Heart right ventricle (tissue), 16 donors: ENCODE results near the gene APC2. TPM values are rescaled to one million over a fixed set of nuclear protein-coding genes. Genes with fewer than 3 reads are reported as not detected.

ENCODE experiments used
- ATAC-seq, 8 donors: fragments of 200-7000 bp; cut with Tn5 transposase; one replicate each; pipeline ENCODE4 v1.9.1; 2020; ENCODE audit warnings: mild to moderate bottlenecking in 8 of 8, moderate library complexity in 8 of 8, moderate number of reproducible peaks in 1 of 8
- DNase-seq, 2 donors: peaks; one replicate each; pipeline ENCODE4 v3.0.0-alpha.2; 2020
- H3K27ac ChIP-seq, 10 donors: fragments of 200-600 bp; sonication (generic) in 2 of 10; one replicate each; pipeline versions ENCODE4 v1.5.0 to v1.8.0; 2020 to 2022; ENCODE audit warnings: mild to moderate bottlenecking in 3 of 10
- H3K27me3 ChIP-seq, 7 donors: fragments of 200-600 bp; one replicate each; pipeline ENCODE4 v1.8.0; 2021 to 2022; ENCODE audit warnings: mild to moderate bottlenecking in 2 of 7
- H3K36me3 ChIP-seq, 9 donors: fragments of 200-600 bp; sonication (generic) in 1 of 9; one replicate each; pipeline versions ENCODE4 v1.5.0 to v1.8.0; 2020 to 2022; ENCODE audit warnings: mild to moderate bottlenecking in 2 of 9
- H3K4me1 ChIP-seq, 9 donors: fragments of 200-600 bp; sonication (generic) in 1 of 9; one replicate each; pipeline versions ENCODE4 v1.5.0 to v1.8.0; 2020 to 2022; ENCODE audit warnings: mild to moderate bottlenecking in 4 of 9
- H3K4me3 ChIP-seq, 10 donors: fragments of 200-600 bp; sonication (generic) in 2 of 10; one replicate each; pipeline versions ENCODE4 v1.5.0 to v1.8.0; 2020 to 2022; ENCODE audit warnings: mild to moderate bottlenecking in 7 of 10, moderate library complexity in 2 of 10
- H3K9me3 ChIP-seq, 11 donors: fragments of 200-600 bp in 10 of 11; sonication (generic) in 2 of 11; one replicate each; pipeline versions ENCODE4 v1.5.0 to v1.8.0; 2013 to 2022; ENCODE audit warnings: mild to moderate bottlenecking in 2 of 11, control low read depth in 1 of 11, moderate library complexity in 1 of 11
- CTCF ChIP-seq, 9 donors: fragments of 200-600 bp; sonication (generic) in 2 of 9; IDR thresholded peaks; one replicate each; pipeline versions ENCODE4 v1.5.0 to v1.8.0; 2021 to 2022; ENCODE audit warnings: antibody characterized with exemption in 9 of 9, mild to moderate bottlenecking in 5 of 9, moderate library complexity in 1 of 9
- WGBS, 2 donors: extraction: QIAGEN DNeasy Blood & Tissue Kit; methylation state at CpG; one replicate each; pipeline ENCODE4 v1.1.7; 2013; ENCODE audit warnings: inconsistent platforms in 1 of 2; 5-methylcytosine and 5-hydroxymethylcytosine counted together
- intact Hi-C, 10 donors: fragments of 100-400 bp; cut with DNase I; formaldehyde crosslinking; loops; one replicate each; pipeline versions ENCODE4 v1.11.1 to v1.14.2; 2022
- polyA plus RNA-seq, 2 donors: library from polyadenylated mRNA; stranded (reverse); fragments of 200-250 nt; gene quantifications; one replicate each; pipeline ENCODE4 v1.2.3, GENCODE V29; 2013
- total RNA-seq, 10 donors: library from RNA; stranded (reverse); fragmentation: NEBNext Ultra II Directional in 3 of 10; extraction: Animal tissue kit (Norgen Biotek cat#: 25700) in 3 of 10; gene quantifications; one replicate each; pipeline versions ENCODE4 v1.2.1 to v1.2.4, GENCODE V29; 2021 to 2023
- donor health status: Arrhythmogenic right ventricular cardiomyopathy.
- donor health status: ischemic (EF 13 %, LVEDD 7.1; RV severe dilation, severe dysfunction).
- donor health status: healthy with polysubstance abuse.
- donor health status: DM: no; HTN: yes; CAD: no.
- donor health status: DM: no; HTN: no; CAD: no.
- donor health status: ischemic (EF 25% LVEDD 6.9; RV normal size, moderate dysfunction).
- donor health status: ischemic (EF 25% LVEDD 5.7; RV mildly dilated, moderate dysfunction).
- donor health status: healthy.
- donor health status: DM: yes; HTN: yes; CAD: no.
- donor health status: Ischemic cardiomyopathy.
- donor health status: ischemic (EF 35%, LVEDD 5.7; RV mildly dilated, moderate dysfunction).
- donor health status: nonischemic (EF 11% LVEDD 7.7; RV severe dilation, severe dysfunction).
- donor health status: DM: yes; HTN: yes; CAD: no.
- donor health status: PGD.
- donor health status: ischemic (EF 29% LVEDD 5.4; RV normal size, mild dysfunction).
- donor health status: nonischemic (EF 23%, LVEDD 6.1; RV moderate dilation, normal function).

The APC2 gene
- total and polyA plus RNA-seq, 12 donors: 0.02 to 0.23 (median 0.09) TPM; not detected in 1

GRCh38 chr19:1491114-1491848 lies 41.4 kb downstream of the APC2 start, which contains the start of gene REEP6:
REEP6 (plus strand) TSS chr19:1491181; CDS start chr19:1491270, 89 bp downstream.
- H3K4me1 ChIP-seq: peaks cover 3 to 30% (median 14%) of the 10 kb centered on the region in 9 donors
- 4 to 5% methylated on average over 70 to 73 of the region's 73 CpGs for WGBS, 2 donors
- intact Hi-C loops: loop anchor here in 1 of 10 donors (2.0 kb wide), 1 partner anchor 16 kb away; no protein-coding TSS in a partner anchor
- H3K36me3 ChIP-seq: no peaks in the 10 kb centered on the region
- H3K27ac ChIP-seq: peak within 1 kb of the TSS in 9 of 10 donors; percentile 47 to 75 (median 70)
- no peak for TF ChIP-seq CTCF (IDR thresholded peaks at IDR 0.05)
- ATAC-seq (no peak), DNase-seq (no peak)
- peak within 1 kb of the TSS; percentile 13 to 78 (median 62) for H3K4me3 ChIP-seq
- H3K9me3 ChIP-seq: no peaks in the 10 kb centered on the region
- peaks cover 0 to 21% (median 6%) of the 10 kb centered on the region in 7 donors for H3K27me3 ChIP-seq

- TF ChIP-seq CTCF (IDR thresholded peaks at IDR 0.05): no peak
- H3K27ac ChIP-seq: no peak overlapping the region
- ATAC-seq (no peak), DNase-seq (no peak)
- intact Hi-C loops: loop anchor here in 1 of 10 donors (2.0 kb wide), 1 partner anchor 15 kb away; no protein-coding TSS in a partner anchor
- WGBS, 2 donors: 66 to 68% methylated on average over 12 of the region's 12 CpGs
- H3K9me3 ChIP-seq: no peaks in the 10 kb centered on the region
- H3K4me3 ChIP-seq: peak overlapping the region in 4 of 10 donors; percentile 55 to 66 (median 62)
- peaks cover 0 to 26% (median 8%) of the 10 kb centered on the region in 7 donors for H3K27me3 ChIP-seq
- peaks cover 3 to 30% (median 14%) of the 10 kb centered on the region in 9 donors for H3K4me1 ChIP-seq
- no peaks in the 10 kb centered on the region for H3K36me3 ChIP-seq
Measured at GRCh38 chr19:1491849-1492170, 41.9 kb downstream of the APC2 start.

GRCh38 chr19:1492474-1493006 lies 42.6 kb downstream of the APC2 start:
- DNase-seq (no peak), ATAC-seq (no peak)
- intact Hi-C loops: no loop called here
- whole genome bisulfite sequencing, 2 donors: 71 to 78% methylated on average over 10 of the region's 10 CpGs
- Histone ChIP-seq H3K27me3 (peaks cover 0 to 33% (median 11%) of the 10 kb centered on the region in 7 donors), H3K27ac (no peak overlapping the region), H3K4me1 (peaks cover 3 to 30% (median 14%) of the 10 kb centered on the region in 9 donors), H3K36me3 (no peaks in the 10 kb centered on the region), H3K9me3 (no peaks in the 10 kb centered on the region), H3K4me3 (no peak overlapping the region)
- no peak for TF ChIP-seq CTCF (IDR thresholded peaks at IDR 0.05)

- H3K36me3 ChIP-seq: no peaks in the 10 kb centered on the region
- no peak overlapping the region for H3K4me3 ChIP-seq
- no peak for DNase-seq
- H3K4me1 ChIP-seq: peaks cover 3 to 30% (median 14%) of the 10 kb centered on the region in 9 donors
- H3K27me3 ChIP-seq: peaks cover 0 to 42% (median 18%) of the 10 kb centered on the region in 7 donors
- H3K9me3 ChIP-seq: no peaks in the 10 kb centered on the region
- H3K27ac ChIP-seq: no peak overlapping the region
- TF ChIP-seq CTCF (IDR thresholded peaks at IDR 0.05): no peak
- 56 to 63% methylated on average over 15 of the region's 15 CpGs for WGBS, 2 donors
- intact Hi-C loops: no loop called here
- ATAC-seq: no peak
Measured at GRCh38 chr19:1494115-1494815, 44.3 kb downstream of the APC2 start.
